ENCODE measurements around the gene CEP55. TPM values are rescaled to one million over a fixed set of nuclear protein-coding genes. Genes with fewer than 3 reads are reported as not detected.
"Not testable (repeated sequence)": the region's sequence is repeated elsewhere in the genome, so short reads cannot be mapped to it uniquely, and the experiment has no call there.

CEP55 gene
- polyA plus RNA-seq (ENCODE audit: insufficient read length in 4 of 4), result 10 to 100 TPM; 13.2 to 17.0 (median 15.6) TPM

DNA sequence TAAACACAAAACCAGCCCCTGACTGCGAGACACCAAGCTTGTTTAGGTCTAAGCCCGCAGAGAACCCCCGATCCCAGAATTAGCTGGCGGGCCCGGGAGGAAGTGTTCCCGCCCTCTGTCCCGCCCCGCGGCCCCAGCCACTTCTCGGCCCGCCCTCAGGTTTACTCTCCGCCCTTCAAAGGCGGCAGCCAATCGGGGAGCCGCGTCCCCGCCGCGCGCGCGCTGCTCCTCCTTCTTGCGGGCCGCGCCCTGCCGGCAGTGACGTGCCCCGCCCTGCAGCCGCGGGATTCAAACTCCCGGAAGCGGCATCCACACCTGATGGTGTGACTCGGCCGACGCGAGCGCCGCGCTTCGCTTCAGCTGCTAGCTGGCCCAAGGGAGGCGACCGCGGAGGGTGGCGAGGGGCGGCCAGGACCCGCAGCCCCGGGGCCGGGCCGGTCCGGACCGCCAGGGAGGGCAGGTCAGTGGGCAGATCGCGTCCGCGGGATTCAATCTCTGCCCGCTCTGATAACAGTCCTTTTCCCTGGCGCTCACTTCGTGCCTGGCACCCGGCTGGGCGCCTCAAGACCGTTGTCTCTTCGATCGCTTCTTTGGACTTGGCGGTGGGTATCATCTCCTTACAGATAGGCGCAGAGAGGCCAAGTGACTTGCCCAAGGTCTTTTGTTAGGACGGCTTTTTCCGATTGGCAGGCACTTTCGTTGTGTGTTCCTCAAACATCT, at the start of gene CEP55:
TSS of gene CEP55 (plus strand) at position 291 of the 720 bp plus-strand sequence. CDS start 3,440 bp downstream, outside the sequence.
- DNase-seq (ENCODE audit: low read depth in 4 of 4, low spot score in 3 of 4), result peak; percentile 82 to 91 (median 85)

DNA sequence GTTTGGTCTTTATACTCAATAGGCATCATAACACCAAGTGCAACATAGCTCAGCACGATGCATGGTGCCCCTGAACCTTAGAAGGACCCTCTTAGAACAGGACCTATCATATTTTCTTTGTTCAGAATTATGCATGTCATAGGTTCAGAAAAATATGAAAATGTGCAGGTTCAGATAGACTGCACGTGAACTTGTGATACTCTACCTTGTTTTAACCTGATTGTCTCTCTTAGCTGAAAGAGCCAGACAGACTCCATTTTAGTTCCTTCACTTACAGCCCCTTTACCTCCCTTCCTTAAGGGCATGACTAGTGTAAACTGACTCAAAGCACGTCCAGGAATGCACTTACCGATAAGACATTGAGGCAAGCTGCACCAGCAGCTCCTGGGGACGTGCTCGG, 49.4 kb upstream of the CEP55 start:
- no peak for DNase-seq (ENCODE audit: low read depth in 4 of 4, low spot score in 3 of 4)

DNA sequence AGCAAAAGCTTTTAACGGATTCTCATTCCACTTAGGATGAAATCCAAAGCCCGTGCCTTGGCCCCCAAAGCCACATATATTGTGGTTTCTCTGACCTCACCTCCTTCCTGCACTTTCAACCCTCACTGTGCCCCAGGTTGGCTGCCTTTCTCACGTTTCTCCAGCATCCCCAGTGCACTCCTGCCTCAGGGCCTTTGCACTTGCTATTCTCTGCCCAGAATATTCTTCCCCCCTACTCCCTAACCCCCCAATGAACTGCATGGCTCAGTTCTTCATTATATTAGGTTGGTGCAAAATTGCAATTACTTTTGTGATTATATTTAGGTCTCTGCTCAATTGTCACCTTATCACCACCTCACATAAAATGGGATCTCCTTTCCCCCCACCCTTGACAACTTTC, 48.4 kb upstream of the CEP55 start:
- no peak for DNase-seq (ENCODE audit: low read depth in 4 of 4, low spot score in 3 of 4)

DNA sequence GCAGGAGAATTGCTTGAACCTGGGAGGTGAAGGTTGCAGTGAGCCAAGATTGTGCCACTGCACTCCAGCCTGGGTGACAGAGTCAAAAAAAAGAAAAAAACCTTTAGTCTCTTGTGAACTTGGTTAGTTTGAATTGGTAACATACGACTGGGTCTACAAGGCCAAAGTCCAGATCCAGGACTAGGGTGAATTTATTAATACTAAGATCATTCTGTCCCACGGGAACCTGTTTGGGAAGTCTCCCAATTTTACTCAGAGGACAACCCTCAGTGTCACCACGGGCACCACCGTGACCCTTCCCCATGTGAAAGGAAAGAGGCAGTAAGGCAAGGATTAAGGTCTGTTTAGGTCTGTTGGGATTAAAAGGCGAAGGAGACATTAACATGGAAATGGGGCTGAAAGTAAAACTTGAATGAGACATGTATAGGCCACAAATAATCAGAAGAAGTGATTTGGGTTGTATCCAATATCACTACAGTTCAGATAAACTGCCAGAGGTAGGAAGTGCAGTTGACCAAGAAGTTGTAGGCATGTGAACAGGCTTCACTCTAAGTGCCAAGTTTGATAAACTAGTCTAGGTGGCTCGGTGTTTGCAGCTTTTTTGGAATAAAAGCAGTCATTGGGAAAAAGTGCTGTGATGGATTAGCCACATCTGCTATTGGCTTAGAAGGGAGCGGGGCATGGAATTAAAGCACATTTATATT, 45.0 kb upstream of the CEP55 start:
- DNase-seq (ENCODE audit: low read depth in 4 of 4, low spot score in 3 of 4), result no peak

DNA sequence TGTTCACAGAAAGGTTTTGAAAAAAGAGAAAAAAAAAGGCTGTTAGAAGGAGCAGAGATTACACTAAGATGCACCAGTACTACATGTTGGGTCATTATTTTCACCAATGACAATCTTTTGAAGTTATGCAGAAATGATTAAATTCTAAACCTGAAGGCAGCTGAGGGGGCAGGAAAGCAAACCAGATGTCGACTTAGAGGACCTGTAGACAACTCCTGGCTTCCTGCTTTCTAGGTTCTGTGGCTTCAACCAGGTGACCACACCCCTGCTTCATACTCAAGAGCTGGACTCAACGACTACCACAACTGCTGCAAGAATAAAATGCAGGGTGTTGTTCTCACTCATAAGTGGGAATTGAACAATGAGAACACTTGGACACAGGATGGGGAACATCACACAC, 44.3 kb upstream of the CEP55 start:
- no peak for DNase-seq (ENCODE audit: low read depth in 4 of 4, low spot score in 3 of 4)

DNA sequence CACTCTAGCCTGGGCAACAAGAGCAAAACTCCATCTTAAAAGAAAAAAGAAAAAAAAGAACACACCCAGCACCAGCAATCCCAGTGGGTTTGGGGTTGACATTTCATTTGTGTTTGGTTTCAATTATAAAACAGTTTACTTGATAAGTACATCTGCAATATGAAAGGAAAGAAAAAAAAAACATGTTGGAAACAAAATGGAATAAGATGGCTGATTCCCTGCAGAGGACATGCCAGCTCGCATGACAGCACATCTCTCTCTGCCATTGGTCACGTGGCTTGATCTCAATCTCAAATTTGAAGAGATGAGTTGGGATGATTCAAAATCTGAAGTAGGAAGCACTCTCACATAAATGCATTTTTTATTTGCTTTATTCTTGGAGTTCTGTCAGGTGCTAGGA, 42.3 kb upstream of the CEP55 start:
- DNase-seq (ENCODE audit: low read depth in 4 of 4, low spot score in 3 of 4), result no peak

DNA sequence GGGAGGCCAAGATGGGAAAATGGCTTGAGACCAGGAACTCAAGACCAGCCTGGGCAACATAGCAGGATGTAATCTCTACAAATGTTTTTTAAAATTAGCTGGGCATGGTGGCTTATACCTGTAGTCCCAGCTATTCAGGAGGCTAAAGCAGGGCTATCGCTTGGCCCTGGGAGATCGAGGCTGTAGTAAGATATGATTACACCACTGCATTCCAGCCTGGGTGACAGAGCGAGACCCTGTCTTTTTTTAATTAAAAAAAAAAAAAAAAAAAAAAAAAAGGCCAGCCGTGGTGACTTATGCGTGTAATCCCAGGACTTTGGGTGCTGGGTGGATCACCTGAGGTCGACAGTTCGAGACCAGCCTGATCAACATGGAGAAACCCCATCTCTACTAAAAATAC, 41.7 kb upstream of the CEP55 start:
- DNase-seq (ENCODE audit: low read depth in 4 of 4, low spot score in 3 of 4), result no peak

DNA sequence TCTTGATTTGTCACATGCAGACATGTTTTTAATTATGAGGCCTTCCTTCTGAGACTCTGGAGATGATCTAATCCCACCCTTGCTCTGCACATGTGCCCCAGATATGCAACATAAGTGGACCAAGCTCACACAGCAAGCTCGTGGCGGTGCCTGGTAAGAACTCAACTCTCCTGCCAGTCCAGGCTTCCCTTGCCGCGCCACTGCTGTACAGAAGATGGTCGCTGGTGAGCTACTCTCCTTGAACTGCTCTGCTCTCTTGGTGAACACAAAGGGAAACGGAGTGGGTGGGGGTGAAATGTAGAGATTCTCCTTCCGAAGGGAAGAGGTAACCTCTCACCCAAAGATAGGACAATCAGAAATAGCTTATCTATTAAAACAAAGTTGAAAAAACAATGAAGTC, 39.9 kb upstream of the CEP55 start:
- DNase-seq (ENCODE audit: low read depth in 4 of 4, low spot score in 3 of 4), result no peak

DNA sequence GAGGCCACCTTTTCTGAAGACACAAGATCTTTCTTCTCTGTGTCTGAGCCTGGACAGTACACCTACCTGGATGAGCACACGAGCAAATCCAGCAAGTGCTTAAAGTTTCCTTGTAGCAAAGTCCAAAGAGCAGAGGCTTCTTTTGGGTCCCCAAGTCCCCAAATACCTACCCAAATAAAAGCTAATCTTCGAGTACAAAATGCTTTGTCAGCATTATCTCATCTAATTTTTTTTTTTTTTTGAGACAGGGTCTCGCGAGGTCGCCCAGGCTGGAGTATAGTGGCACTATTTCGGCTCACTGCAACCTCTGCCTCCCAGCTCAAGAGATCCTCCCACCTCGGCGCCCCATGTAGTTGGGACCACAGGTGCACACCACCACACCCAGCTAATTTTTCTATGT, 38.9 kb upstream of the CEP55 start:
- no peak for DNase-seq (ENCODE audit: low read depth in 4 of 4, low spot score in 3 of 4)

DNA sequence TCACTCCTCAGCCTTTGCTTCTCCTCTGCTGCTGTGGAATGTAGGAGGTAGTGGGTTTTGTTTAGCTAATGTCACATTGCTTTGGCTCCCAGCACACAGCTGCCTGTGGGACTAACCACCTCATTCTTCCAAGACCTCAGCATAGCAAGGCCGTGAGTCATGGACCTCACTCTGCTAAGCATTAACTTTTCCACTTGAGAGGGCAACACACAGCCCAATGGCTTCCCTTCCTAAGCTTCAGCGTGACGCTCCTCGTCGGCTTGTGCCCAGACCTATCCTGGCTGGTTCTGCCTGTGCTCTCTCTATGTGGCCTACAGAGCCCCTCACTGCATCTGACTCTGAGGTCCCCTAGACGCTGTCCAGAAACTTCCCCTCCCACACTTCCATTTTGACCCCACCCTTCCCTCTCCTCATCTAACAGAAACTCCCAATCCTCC, 37.6 kb upstream of the CEP55 start:
- DNase-seq (ENCODE audit: low read depth in 4 of 4, low spot score in 3 of 4), result peak in 3 of 4 donors; percentile 59 to 83 (median 72)

DNA sequence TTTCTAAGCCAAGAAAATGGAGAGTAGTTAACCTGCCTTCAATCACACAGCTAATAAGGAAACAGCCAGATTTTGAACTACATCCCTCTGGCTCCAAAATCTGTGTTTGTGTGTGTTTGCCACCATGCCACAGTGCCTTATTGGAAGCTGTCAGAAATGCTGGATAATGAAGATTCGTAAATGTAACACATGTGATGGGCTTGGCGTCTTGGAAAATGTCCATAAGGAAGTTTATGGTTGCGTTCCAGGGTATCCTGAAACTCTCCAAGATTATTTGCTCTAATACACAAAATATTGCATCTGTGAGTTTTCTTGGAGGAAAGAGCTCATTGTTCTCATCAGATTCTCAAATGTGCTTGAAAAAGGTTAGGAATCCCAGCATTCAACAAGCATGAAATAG, 36.9 kb upstream of the CEP55 start:
- no peak for DNase-seq (ENCODE audit: low read depth in 4 of 4, low spot score in 3 of 4)

DNA sequence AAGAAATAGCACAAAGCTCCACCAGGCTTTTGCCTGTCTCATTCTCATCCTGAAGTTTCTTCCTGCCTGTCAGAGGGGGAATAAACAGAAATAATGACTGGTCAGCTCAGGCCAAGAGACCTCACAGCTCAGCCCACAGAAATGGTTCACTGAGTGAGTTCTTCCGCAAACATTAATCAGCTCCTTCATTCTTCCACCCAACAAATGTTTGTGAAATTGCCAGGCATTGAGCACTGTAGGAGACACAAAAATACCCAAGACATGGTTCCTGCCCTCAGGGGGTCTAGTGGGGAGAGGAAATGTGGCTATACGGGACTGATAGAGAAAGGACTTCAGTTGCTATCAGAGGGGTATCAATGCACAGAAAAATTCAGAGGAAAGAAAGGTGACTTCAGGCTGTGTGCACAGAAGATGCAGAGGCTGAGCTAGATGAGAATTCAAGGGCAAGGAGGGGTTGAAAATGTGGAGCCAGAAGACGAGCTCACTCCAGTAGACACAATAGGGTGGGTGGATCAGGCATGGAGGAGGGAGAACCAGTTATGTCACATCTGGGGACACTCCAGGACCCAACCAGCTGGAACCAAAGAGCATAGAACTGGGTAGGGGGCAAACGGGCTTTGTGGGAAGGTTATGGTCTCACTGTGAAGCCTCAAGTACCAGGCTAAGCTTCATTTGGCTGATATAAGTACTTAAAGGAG, 35.2 kb upstream of the CEP55 start:
- no peak for DNase-seq (ENCODE audit: low read depth in 4 of 4, low spot score in 3 of 4)

DNA sequence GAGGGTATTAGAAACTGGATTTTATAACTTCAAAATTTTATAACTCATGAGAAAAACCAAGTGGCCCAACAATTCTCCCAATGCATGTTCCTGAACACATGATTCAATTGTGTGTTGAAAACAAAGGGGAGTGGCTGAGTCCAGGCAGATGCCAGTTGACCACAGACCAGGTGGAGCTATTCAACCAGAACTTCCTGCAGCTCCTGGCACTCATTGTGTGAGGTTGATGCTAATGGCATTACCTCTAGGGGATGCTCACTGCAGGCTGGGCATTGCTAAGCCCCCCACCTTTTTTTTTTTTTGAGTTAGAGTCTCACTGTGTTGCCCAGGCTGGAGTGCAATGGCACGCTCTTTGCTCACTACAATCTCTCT, 34.6 kb upstream of the CEP55 start:
- no peak for DNase-seq (ENCODE audit: low read depth in 4 of 4, low spot score in 3 of 4)

DNA sequence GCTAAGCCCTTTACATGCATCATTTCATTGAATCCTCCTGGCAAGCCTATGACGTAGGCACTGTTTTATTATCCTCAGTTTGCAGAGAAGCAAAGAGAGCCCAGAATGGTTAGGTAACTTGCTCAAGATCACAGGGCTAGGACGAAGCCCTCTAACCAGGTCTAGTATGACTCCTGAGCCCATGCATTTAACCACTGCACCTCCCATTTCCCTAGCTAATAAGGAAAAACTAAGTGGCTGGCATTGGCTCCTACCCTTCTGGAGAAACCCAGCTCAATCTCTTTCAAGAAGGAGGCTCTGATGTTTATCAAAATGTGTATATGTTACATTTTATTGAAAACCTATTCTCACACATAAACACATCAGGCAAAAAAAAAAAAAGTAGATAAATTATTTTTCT, 34.0 kb upstream of the CEP55 start:
- DNase-seq (ENCODE audit: low read depth in 4 of 4, low spot score in 3 of 4), result no peak

DNA sequence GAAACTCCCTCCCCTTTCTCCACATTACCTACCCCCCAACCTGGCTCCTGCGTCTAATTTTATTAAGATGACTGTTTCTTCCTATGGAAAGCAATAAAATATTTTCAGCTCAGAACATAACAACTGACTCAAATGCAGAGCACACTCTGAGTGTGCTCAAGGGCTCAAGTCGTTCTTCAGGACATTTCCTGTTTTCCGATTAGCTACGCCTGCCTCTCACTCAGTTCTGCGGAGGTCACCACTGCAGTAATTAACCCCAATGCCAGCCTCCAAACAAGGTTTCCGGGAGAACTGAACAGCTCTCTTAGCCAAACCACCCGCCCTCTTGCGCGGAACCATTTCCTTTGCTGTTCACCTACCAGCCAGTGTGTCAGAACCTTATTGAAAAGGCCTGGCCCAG, 33.5 kb upstream of the CEP55 start:
- no peak for DNase-seq (ENCODE audit: low read depth in 4 of 4, low spot score in 3 of 4)

DNA sequence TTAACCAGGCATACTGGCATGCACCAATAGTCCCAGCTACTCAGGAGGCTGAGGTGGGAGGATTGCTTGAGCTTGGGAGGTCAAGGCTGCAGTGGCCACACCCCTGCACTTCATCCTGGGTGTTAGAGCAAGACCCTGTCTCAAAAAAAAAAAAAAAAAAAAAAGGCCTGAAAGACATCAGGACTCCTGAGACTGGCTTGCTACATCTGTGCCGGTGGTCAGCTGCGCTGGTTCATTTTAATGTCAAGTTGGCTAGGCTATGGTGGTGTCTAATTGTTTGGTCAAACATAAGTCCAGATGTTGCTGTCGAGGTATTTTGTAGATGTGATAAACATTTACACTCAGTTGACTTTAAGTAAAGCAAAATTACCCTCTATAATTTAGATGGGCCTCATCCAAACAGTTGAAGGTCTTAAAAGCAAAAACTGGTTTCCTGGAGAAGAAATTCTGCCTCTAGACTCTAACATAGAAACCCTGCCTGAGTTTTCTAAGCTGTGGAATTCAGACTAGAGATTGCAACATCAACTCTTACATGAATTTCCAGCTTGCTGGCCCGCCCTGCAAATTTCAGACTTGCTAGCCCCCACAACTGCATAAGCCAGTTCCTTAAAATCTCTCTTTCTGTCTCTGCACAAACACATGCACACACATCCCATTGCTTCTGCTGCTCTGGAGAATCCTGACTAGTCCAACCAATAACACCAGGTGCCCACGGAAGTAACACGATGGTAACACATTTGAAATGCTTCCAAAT, 32.5 kb upstream of the CEP55 start:
- DNase-seq (ENCODE audit: low read depth in 4 of 4, low spot score in 3 of 4), result no peak

DNA sequence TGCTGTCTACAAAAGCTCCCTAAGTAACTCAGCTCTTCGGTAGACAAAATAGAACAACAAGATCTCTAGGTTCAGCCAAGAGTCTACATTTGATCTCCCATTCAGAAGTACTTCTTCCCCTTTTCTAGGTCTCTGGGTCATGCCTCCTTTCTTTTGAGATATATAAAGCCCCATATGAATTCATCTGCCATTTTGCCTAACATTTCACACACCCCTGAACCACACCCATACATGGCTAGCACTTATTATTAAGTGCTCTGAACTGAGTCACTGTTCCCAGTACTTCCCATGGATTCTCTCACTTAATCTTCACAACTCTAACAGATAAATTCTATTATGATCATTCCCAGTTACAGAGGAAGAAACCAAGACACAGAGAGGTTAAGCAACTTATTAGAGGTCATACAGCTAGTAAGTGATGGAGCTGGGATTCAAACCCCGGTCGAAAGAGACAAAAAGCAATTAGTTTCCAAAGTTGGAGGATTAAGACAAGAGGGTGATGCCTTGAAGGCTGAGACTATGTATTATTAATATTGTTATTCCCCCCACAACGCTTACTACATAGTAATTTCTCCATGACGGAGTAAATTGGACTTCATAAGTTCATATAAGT, 31.5 kb upstream of the CEP55 start:
- no peak for DNase-seq (ENCODE audit: low read depth in 4 of 4, low spot score in 3 of 4)

DNA sequence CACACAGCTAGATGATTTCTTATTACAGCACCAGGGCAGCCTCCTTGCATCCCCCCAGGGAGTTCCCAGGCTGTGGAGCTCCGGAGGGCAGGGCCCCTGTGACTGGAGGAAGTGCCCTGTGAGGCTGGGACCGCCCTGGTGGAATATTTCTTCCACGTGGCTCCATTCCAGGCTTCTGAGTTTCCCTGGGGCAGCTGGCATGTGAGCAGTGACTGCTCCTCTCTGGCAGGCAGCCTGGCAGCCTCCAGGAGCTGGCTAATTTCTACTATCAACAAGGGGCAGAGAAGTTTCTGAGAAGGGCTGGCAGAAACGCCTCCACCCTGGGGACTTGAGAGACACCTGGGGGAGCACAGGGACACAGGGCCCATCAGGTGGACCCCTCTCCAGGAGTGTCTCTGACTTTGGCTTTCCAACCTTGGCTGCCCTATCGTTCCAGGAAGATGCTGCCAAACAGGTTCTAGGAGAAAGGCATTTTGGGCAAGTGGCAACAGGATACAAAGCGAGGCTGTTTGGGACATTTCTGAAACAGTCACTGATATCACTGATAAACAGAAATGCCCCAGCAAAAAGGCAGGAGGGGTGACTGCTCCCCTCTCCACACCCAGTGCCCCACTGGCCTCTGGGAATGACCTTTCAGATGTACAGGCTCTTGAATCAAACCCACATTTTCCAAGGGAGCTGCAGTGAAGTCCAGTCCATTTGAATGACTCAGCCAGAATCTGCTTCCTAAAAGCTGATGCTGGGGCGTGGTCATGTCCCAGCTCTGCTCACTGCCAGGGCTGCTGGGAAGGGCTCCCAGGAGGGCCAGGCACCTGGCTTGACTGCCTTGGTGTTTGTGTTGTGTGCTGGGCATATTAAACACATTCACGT, 30.4 kb upstream of the CEP55 start:
- no peak for DNase-seq (ENCODE audit: low read depth in 4 of 4, low spot score in 3 of 4)

DNA sequence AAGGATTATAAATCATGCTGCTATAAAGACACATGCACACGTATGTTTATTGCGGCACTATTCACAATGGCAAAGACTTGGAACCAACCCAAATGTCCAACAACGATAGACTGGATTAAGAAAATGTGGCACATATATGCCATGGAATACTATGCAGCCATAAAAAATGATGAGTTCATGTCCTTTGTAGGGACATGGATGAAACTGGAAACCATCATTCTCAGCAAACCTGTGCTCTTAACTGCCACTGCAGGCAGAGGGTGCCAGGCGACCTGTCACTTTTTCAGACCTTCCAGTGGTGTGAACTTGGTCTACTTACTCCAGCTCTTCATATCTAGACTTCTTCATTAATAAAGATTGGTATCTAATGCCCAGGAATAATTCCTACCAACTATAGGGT, 28.8 kb upstream of the CEP55 start:
- DNase-seq (ENCODE audit: low read depth in 4 of 4, low spot score in 3 of 4), result not testable (repeated sequence)
